Kasumi-1 (cell line): ENCODE results near the gene ADAM10.

Source experiments
- DNase-seq, 2 experiments: peaks; one replicate each; lab custom pipeline; 2025; lab: John Stamatoyannopoulos, UW

The ADAM10 gene

DNA sequence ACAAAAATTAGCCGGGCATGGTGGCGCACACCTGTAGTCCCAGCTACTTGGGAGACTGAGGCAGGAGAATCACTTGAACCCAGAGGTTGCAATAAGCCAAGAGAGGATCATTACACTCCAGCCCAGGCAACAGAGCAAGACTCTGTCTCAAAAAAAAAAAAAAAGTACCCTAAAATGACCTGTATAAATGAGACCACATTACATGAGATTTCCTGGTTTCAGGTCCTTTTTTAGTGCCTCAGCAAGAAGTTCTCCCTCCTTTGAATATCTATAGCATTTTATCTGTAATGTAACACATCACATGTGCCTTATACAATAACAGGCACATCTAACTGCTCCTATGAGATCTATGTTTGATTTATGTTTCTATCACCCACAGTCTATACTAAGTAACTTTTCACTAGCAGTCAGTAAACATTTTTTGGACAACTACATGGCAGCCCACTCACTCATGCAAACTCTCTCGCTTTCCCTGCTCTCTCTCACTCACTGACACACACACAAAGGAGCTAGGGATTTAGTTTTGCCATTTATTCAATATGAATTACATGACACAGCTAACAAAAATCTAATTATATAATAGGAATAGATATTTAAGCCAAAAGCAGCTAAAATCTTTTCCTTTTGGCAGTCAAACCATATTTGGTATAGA, 34.1 kb downstream of the ADAM10 start:
- no peak for DNase-seq

DNA sequence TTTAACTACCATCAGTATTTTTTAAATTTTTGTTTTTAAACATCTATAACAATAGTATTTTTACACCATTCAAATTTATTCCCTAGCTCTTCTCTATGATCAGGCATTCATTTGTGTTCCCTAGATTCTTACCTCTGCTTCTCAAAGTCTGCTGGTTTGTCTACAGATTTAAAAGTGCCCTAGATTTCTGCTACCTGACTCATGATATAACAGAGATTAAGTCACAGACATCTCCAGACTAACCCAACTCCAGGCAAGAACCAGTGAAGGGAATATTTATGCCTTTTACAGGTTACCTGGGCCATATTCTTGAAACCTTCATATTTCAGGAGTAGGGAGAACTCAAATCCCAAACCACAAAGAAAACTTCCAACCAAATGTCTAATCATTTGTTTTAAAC, 38.8 kb downstream of the ADAM10 start:
- no peak for DNase-seq

DNA sequence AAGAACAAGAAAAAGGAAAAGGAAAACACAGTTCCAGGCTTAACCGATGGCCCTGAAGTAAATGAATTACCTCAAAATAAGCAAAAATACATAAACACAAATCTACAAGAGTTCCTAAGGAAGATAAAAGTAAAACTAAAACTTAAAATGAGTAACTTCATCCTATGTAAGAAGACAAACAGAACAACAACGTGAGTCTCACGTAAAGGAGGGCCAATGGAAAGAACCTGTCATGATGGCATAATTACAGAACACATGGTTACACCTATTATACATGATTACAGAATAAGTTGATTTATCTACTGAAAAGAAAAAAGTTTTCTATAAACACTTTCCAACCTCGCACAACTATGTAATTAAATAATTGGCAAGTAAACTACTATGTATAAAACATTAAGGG, 42.1 kb downstream of the ADAM10 start:
- no peak for DNase-seq

DNA sequence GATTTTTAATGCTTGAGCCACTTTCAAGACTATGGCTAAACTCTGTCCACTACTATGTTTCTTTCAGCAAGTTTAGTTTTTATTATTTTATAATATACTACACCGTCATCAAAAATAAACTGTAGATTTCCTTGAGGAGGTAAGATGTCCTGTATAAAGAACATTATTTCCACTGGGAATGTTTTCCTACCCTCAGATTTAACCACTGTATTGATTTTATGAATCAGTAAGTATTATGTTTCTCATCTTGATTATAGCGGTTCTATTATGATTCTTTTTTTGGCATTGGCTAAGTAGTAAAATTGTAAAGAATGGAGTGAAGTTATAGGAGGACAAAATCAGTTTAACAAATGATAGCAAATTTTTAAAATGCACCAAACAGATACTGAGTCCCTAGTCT, 44.4 kb downstream of the ADAM10 start:
- DNase-seq = no peak

DNA sequence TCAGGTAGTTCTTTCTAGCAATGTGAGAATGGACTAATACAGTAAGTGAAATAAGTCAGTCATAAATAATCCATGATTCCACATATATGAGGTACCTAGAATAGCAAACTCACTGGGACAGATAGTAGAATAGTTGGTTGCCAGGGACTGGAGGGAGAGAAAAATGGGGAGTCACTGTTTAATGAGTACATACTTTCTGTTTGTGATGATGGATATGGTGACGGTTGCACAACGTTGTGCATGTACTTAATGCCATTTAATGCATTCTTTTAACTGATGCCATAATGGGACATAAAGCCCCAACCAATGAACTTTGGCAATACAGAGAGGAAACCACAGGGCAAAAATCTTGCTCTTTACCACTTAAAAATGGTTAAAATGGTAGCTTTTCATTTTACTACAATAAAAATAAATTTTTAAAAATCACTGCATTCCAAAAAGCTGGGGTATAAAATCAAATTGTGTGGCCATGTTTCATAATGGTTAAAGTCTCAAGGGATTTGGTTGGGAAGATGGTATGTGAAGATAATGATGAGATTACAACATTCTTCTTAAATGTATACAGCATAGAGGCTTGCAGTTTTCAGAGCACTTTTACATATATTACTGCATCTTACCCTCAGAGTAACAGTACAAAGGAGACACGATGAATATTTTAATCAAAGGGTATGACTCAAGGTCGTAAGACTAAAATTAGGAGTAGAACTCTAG, 45.2 kb downstream of the ADAM10 start:
- DNase-seq = no peak

DNA sequence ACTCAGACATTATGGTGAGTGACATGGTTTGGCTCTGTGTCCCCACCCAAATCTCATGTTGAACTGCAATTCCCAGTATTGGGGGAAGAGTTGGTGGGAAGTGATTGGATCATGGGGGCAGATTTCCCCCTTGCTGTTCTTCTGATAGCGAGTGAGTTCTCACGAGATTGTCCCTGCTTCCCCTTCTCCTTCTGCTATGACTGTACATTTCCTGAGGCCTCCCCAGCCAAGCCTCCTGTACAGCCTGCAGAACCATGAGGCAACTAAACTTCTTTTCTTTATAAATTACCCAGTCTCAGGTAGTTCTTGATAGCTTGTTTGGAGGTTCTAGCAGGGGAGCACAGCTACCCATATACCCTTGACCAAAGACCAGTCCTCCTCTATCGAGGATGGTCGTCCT, 45.9 kb downstream of the ADAM10 start:
- peak in 1 of 2 experiments; percentile 18 for DNase-seq

DNA sequence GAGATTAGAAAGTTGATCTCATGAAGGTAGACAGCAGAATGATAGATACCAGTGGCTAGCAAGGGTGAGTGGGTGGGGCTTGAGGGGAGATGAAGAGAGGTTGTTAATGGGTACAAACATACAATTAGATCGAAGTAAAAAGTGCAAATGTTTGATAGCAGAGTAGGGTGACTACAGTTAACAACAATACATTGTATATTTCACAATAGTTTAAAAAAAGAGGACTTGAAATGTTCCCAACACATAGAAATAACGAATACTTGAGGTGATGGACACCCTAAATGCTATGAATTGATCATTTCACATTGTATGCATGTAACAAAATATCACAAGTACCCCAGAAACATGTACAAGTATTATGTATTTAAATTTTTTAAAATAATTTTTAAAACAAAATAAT, 47.3 kb downstream of the ADAM10 start:
- no peak for DNase-seq

DNA sequence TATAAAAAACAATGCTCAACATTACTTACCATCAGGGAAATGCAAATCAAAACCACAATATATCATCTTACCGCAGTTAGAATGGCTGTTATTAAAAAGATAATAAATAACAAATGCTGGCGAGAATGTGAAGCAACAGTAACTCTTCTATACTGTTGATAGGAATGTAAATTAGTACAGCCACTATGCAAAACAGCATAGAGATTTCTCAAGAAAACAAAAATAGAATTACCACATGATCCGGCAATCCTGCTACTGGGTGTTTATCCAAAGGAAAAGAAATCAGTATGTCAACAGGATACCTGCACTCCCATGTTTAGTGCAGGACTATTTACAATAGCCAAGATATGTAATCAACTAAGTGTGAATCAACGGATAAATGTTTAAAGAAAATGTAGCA, 48.1 kb downstream of the ADAM10 start:
- DNase-seq = no peak

DNA sequence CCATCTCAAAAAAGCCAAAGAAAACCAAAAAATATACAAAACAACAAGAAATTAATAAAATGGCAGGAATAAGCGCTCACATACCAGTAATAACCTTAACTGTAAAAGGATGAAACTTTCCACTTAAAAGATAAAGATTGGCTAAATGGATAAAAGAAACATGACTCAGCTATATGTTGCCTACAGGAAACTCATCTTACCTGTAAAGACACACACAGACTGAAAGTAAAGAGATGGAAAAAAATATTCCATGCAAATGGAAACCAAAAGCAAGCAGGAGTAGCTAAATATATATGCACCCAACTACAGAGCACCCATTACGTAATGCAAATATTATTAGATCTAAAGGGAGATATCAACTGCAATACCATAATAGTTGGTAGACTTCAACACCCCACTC, 49.7 kb downstream of the ADAM10 start:
- DNase-seq = no peak

DNA sequence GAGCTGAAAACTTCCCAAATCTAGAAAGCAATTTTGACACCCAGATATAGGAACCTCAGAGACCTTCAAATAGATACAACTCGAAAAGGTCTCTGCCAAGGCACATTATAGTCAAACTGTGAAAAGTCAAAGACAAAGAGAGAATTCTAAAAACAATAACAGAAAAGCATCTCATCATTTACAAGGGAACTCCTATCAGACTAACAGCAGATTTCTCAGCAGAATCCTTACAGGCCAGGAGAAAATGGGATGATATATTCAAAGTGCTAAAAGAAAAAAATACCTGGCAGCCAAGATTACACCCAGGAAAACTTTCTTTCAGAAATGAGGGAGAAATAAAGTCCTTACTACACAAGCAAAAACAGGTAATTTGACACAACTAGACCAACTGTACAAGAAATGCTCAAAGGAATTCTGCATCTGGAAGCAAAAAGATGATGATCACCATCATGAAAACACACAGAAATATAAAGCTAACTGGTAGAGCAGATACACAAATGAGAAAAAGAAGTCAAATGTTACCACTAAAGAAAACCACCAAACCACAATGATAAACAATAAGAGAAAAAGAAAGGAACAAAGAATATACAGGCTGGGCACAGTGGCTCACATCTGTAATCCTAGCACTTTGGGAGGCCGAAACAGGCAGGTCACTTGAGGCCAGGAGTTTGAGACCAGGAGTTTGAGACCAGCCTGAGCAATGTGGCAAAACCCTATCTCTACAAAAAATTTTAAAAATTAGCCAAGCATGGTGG, 50.4 kb downstream of the ADAM10 start:
- no peak for DNase-seq

DNA sequence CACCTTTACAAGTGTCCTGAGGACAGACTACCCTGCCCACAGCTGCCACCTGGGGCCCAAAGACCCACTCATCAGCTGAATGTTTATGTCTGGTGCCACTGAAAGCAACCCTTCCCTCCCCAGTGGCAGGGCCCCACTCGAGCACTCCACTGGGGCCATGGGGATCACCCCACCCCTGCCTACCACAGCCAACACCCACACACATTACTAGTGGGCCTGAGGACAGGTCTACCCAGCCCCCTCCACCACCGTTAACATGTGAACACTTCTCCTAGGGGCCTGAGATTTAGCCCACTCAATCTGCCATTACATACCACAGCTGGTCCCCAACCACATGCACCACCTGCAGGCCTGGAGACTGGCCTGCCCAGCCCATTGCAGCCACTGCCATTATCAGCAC, 52.3 kb downstream of the ADAM10 start:
- DNase-seq = no peak

DNA sequence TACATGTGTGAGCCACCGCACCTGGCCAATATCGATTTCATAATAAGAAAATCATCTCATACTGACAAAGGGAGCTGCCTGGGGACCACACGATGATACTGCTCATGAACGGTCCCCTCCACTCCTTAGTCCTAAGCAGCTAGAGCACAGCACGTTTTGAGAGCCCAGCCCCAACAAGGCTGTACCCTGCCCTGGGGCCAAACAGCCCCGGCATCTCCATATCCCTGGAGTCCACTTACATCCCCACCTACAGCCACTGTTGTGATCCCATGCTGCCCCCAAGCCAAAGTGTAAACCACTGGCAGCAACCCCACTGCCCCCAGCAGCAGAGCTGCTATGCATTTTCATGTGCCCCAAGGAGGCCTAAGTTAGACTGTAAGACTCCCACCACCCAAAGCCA, 52.8 kb downstream of the ADAM10 start:
- DNase-seq = no peak

DNA sequence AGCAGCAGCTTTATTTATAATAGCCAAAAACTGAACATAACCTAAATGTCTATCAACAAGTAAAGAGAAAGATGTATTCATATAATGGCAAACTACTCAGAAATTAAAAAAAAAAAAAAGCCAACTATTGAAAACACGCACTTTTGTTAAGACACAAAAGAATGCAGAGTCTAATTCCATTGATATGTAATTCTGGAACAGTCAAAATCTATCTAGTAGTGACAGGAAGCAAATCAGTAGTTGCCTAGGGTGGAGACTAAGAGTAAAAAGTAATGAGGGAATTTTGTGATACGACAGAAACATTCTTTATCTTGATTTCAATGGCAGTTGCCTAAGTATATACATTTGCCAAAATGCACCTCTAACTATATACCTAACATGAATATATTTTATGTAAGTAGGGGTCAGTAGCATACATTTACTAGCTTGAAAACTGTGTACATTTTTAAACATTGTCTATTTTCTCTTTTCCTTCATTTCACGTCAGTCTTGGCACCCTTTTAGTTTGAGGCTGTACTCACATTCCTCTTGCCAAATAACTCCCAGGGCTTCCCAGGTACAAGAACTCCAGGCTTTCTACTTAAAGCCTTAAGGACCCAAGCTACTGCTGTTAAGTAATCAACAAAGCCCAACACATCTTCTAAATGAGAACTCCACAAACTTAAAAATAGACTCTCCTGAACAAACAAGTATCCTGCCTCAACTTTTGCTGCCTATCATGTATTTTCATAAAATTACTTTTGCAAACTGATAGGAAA, 54.7 kb downstream of the ADAM10 start:
- no peak for DNase-seq

DNA sequence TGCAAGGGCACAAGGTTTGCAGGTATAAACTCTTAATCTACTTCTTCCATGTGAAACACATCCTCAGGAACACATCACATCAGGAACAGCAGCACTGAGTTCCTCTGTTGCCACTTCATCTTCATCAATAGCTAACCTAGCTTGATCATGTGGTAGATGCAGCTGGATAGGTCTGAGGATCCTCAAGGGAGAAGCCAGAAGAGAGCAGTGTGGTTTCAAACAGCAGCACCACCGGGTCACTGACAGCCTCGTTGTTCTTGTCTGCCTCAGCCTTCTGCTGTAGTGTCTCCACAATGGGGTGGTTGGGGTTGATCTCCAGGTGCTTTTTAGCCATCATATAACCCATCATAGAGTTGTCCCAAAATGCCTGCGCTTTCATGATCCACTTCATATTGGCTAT, 58.8 kb downstream of the ADAM10 start:
- DNase-seq = no peak

DNA sequence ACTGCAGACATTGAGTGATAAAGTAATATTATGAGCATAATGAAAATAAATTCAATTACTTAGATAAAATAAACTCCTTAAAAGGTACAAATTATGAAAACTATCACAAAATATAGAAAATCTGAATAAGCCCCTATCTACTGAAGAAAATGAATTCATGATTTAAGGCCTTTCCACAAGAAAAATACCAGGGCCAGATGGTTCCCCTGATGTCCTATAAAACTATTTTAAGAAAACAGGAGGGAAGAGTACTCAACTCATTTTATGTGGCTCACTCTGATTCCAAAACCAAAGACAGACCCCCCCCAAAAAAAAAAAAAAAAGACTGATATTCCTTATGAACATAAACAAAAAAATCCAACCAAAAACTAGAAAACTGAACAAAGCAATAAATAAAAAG, 59.9 kb downstream of the ADAM10 start:
- no peak for DNase-seq

DNA sequence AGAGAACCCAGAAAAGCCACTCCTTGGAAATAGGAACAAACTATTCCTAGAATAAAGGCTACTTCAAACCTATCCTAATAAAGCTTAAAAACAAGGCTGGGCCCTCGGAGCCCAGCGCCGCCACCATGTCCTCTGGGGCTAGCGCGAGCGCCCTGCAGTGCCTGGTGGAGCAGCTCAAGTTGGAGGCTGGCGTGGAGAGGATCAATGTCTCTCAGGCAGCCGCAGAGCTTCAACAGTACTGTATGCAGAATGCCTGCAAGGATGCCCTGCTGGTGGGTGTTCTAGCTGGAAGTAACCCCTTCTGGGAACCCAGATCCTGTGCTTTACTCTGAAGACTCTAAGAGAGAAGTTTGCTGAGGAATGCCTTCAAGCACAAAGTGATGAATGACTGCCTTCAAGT, 63.2 kb downstream of the ADAM10 start:
- no peak for DNase-seq

DNA sequence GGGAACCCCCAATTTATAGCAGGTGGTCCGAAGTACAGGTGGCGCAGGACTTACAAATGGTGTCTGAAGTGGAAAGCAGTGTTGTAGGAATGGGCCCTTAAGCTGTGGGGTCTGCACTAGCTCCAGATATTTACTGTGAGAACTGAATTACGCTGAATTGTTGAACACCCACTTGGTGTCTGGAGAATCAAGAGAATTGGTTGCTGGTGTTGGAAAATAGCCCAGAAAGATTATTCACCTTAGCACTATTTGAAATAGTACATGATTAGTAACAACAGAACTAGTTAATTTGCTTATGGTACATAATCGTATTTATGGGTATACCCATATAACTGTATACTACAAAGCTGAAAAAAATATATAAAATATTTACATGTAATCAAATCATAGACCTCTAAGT, 64.8 kb downstream of the ADAM10 start:
- no peak for DNase-seq

DNA sequence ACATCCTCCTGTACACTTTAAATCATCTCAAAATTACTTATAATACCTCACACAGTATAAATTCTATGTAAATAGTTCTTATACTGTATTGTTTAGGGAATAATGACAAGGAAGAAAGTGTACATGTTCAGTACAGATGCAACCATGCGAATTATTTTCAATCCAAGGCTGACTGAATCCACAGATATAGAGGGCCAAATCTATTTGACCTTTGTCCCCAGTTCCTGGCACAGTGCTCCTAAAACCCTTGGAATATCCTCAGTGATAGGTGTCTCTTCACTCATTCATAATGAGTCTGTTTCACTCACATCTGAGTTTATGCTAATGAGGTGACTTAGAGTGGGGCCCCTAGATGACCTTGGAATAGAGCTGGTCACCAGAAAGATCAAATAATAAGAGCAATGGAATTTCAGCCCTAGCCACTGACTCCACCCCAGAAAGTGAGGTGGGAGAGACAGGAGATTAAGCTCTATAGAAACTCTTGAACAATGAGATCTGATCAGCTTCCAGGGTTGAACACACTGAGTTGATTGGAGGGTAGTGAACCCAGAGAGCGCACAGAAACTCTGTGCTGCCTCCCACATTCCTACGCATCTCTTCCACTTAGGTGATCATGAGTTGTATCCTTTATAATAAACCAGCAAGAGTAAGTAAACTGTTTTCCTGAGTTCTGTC, 65.3 kb downstream of the ADAM10 start:
- DNase-seq = no peak

DNA sequence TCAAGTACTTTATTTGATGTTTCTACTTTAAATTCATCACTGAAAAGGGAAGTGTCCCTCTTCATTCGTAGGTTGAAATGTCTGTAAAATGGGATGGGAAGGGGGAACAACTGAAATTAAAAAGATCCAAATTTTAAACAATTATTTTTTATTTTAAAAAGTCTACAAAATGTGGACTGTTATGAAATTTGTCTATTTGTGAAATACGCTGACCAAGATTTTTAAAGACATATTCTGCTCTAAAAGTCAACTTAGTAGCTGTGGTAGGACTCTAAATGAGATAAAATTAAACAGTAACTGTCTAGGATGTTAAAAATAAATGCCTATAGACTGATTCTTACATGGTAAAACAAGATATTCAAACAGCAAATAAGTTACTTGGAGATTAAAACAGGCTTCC, 67.3 kb downstream of the ADAM10 start:
- no peak for DNase-seq

DNA sequence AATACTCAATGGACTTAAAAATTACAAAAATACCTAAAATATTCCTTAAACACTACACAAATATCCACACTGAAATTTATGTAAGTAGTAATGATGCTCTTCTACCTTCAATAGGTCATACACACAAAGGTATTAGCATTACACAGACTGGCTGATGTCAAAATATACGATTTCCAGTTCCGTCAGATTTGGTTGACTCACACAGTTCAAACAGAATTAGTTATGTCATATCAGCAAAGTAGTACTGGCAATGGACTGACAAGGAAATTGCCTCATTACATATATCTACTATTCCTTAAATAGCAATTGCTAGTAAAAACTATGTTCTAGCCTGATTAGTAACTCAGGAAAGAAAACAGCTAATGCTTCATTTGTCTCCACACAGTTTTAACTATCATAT, 70.8 kb downstream of the ADAM10 start:
- no peak for DNase-seq

DNA sequence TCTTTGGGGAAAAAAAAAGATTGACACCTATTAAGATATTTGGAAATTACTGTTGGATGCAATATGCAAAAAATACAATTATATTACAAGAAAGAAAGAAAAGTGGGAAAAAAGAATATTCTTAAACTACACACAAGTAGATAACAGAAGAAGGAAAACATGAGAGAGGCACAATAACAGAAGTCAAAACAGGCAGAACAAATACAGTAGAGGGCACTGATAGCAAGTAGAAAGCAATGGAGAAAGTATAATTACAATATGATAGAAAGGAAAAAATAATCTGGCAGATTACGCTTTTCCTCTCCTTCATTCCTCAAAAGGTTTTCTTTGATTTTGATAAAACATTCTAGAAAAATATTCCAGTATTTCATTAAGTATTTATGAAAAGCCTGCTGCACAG, 72.1 kb downstream of the ADAM10 start:
- peak in 1 of 2 experiments; percentile 11 for DNase-seq

DNA sequence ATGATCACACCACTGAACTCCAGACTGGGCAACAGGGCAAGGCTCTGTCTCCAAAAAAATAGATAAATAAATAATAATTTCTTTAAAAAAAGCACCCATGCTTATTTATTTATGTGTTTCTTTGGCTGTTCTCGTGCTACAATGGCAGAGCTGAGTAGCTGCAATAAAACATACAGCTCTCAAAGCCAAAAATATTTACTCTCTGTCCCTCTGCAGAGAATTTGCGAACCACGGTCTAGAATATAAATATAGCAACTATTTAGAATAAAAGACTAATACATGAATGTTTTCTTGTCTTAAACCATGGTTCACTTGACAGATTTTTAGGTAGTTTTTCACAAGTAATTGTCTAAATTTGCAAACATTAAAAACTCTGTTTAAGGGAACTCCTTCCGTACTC, 72.7 kb downstream of the ADAM10 start:
- no peak for DNase-seq
